HL-60/S4 treated with phorbol 12-myristate 13-acetate at 8.2 ng/mL for 4 days and 3 days (cell line): ENCODE measurements around the gene RAB20.
"Not testable (repeated sequence)": the region's sequence is repeated elsewhere in the genome, so short reads cannot be mapped to it uniquely, and the experiment has no call there.

Source experiments
- in situ Hi-C: fragments of 300-500 bp; cut with MboI; formaldehyde crosslinking; loops from 2 replicates; pipeline ENCODE4 v1.15.0; 2022; ENCODE audit warnings: low sequenced_read_pairs

The RAB20 gene, protein sequence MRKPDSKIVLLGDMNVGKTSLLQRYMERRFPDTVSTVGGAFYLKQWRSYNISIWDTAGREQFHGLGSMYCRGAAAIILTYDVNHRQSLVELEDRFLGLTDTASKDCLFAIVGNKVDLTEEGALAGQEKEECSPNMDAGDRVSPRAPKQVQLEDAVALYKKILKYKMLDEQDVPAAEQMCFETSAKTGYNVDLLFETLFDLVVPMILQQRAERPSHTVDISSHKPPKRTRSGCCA

DNA sequence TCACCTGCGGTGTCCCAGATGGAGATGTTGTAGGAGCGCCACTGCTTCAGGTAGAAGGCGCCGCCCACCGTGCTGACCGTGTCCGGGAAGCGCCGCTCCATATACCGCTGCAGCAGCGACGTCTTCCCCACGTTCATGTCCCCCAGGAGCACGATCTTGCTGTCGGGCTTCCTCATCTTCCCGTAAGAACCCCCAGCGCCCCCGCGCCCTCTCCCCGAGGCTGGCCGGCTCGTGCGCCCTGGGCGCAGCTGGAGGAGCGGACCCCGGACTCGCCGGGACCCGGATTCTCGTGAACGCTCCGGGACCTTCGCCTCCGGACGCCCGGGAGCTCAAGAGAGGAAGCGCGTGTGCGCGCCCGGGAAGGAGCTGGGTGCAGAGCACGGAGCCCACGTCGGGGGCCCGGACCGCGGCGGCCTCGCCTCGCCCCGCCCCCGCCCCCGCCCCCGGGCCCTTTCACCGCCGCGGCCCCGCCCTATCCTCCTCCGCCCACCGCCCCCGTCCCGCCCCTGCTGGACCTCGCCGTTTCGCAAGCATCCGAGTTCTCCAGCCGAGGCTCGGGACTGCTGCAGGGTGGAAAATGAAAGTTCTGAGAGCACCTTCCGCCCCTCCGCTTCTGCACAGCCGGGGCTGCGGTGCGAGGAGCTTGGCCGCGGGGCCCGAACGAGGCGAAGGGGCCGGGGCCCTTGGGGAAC lies at the start of gene RAB20:
Gene RAB20 (minus strand): TSS at position 379 of the 692 bp plus-strand sequence. CDS start 203 bp downstream, at position 176.
- in situ Hi-C loops = loop anchor here (25.0 kb wide), 1 partner anchor 99 kb away; no protein-coding TSS in a partner anchor

DNA sequence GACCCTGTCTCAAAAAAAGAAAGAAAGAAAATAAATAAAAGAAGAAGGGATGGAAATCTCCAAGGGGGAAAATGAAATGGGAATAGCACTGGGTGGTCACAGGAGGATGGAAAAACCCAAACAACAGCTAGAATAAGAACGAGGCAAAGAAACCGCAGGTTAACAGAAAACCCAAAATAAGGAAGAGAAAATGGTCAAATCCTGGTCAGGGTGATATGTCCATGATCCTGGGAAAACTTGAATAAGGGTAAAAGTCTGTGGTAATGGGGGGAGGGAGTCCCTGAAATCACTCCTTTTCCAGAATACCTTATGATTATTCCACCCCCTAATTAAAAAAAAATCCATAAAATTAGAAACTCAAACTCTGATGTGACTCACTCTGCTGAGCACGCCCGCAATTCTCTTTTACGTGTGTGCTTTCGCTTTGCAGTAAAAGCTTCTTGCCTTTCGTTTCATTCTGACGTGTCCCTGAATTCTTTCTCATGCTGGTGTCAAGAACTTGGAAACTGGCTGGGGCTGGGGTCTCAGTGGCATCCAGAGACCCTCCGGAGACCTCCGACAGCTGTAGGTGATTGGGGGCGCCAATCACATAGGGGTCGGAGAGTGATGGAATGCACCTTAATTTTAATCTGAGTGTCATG lies 49.6 kb upstream of the RAB20 start:
- in situ Hi-C loops = no loop called here

DNA sequence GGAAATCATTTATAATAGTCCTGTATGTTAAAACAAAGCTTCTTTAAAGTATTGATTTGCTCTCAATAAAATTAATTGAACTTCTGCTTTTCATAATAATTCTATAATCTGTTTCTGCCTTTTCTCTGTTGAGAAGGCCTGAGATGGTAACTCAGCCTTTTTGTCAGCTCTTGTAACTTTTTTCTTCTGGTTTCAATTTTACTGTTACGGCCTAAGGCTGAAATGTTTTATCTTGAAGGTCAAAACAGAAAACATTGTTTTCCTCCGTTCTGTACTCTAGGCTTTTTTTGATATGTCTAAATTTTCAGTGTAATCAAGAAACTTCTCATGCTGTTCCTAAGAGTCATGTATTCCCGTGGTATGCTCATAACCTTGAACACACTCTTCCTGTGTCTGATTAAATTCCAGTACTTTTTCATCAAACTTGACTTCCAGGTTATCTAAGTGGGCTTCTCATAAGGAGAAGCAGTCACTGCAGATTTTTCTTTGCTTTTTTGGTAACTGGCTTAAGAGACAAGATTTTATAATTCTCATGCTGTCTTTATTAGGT lies 46.2 kb upstream of the RAB20 start:
- in situ Hi-C loops = no loop called here

GRCh38 chr13:110606281-110606680 lies 44.8 kb upstream of the RAB20 start:
- in situ Hi-C loops = not testable (repeated sequence)

DNA sequence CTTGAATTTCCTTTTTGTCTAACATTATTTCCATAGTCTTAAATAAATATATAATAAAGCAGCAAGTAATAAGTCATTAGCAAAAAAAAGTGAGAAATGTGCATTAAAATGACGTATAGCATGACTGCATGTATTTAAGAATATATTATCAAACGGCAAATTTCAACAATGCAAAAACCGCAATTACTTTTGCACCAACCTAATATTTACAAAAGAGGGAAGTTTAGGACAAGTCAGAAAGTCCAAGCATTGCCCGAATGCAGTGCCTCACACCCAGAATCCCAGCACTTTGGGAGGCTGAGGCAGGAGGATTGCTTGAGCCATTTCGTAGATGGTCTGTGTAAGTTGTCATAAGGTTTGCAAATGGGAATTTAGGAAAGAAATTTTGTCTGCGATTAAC lies 43.6 kb upstream of the RAB20 start:
- in situ Hi-C loops = no loop called here

GRCh38 chr13:110600980-110601379 lies 39.5 kb upstream of the RAB20 start:
- in situ Hi-C loops = no loop called here

GRCh38 chr13:110600261-110600819 lies 38.8 kb upstream of the RAB20 start:
- in situ Hi-C loops = no loop called here

- in situ Hi-C loops = no loop called here
Measured at GRCh38 chr13:110597041-110597689, 35.6 kb upstream of the RAB20 start.

DNA sequence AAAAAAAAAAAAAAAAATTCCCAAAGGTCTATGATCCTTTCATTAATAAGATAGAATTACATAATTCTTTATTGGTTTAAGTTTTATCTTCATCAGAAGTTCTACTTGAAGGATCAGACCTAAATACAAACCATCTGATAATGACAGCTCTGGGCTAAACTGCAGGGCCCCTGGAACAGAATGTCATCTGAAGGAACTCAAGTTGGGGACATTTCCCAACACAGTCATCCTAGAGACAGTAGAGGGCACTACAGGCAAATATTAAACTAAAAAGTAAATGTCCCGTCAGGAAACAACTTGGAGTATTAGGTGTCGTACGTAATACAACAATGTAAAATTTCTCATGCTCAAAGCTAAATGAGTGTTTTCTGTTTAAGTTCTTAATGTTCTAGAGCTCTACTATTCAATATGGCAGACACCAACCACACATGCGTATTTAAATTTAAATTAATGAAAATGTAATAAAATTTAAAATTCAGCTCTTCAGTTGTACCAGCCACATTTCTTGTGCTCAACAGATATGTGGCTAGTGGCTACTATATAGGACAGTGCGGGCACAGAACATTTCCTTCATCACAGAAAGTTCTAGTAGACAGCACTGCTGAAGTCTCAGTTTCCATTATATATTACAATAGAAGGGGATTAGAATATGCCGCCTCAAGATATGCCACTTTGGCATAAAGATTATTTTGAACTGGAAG lies 32.1 kb upstream of the RAB20 start:
- in situ Hi-C loops = no loop called here

DNA sequence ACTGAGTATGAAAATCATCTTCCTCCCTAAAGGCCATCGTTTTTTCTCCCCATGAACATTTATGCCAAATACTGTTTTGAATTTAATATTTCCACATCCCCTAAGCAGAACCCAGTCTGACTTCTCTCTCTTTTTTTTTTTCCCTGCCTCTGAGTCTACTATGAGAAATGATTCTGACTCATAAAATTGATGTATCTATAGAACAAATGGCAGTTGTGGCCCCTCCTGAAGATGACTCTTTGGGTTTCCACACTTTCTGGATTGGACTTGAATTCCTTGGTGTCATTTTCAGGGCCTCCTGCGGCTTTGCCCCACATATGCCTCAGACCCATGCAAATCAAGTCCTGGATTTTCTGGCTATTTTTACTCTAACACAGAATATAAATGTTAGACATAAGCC lies 31.1 kb upstream of the RAB20 start:
- in situ Hi-C loops = no loop called here

DNA sequence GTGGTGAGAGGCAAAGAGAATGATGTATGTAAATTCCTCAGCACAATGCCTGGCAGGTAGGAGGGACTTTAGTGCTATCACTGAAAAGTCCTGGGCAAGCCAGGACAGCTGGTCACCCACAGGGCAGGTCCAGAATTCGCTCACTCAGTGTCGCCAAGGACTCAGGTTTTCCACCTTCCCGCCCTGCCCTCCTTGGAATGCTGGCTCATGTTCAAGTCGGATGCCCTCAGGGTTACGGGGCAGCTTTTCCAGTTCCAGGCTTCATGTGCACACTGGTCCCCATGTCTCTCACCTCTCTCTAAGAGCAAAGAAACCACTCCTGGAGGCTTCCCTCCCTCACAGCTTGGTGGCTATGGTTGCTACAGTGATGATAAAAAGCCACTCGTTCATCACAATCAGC lies 29.1 kb upstream of the RAB20 start:
- in situ Hi-C loops = no loop called here

DNA sequence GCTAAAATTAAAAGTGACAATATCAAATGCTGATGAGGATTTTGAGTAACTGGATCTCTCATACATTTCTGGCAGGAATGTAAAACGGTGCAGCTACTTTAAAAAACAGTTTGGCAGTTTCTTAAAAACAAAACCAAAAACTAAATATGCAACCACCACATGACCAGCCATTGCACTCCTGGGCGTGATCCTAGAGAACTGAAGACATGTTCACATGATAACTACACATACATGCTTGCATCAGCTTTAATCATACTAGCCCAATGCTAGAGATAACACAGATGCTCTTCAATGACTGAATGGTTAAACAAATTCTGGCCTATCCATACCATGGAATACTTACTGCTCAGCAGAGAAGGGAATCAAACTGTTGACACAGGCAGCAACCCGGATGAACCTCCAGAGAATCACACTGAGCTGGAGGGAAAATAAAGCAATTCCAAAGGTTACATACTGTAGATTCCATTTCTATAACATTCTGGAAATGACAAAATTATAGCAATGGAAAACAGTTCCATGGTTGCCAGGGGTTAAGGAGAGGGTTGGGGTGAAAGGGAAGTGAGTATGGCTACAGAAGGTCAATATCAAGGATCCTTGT lies 28.4 kb upstream of the RAB20 start:
- in situ Hi-C loops = no loop called here

GRCh38 chr13:110583178-110583865 lies 21.8 kb upstream of the RAB20 start:
- in situ Hi-C loops = no loop called here

- in situ Hi-C loops = no loop called here
Measured at GRCh38 chr13:110582421-110582954, 21.0 kb upstream of the RAB20 start.

GRCh38 chr13:110581506-110582185 lies 20.1 kb upstream of the RAB20 start:
- in situ Hi-C loops = no loop called here

- in situ Hi-C loops = no loop called here
Measured at GRCh38 chr13:110580800-110581199, 19.3 kb upstream of the RAB20 start.

- in situ Hi-C loops = no loop called here
Measured at GRCh38 chr13:110578363-110578762, 16.8 kb upstream of the RAB20 start.

- in situ Hi-C loops = no loop called here
Measured at GRCh38 chr13:110576736-110577476, 15.4 kb upstream of the RAB20 start.
